Measurements from ENCODE around the gene COG1.
A peak's percentile ranks its signal among the peaks of the same experiment; 100 is the strongest.

The COG1 gene

GRCh38 chr17:73156166-73156840, 36.6 kb upstream of the COG1 start:
- DNase-seq (ENCODE audit: low spot score): peak; percentile 80
- TF ChIP-seq CTCF (IDR thresholded peaks at IDR 0.05; ENCODE audit: extremely low read depth, missing control alignments): peak; percentile 65

DNA sequence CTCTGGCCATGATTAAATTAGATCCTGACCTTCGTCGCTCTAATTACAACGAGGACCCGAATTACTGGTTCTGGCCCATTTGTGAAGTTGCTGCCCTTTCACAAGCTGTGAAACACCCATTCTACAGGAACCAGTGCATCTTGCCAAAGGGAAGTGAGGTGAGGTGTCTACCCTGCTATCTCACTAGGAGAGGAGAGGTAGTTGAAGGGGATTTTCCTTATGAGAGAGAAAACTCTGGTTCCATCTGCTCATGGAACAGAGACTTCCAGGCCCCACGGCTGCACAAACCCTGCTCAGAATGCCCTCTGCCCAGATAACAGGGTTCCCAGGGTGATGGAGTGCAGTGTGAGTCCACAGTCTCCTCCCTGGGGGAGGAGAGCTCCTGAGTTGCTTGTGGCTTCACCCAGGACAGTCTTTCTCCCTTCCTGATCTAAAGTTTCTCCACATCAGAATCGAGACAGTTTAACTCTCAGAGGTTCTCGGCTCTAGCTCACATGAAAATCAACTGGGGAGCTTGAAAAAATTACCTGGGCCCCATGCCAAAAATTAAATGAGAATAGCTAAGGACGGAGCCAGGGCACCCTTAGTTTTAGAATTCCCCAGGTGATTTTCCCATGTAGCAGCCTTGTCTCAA, 35.9 kb upstream of the COG1 start:
- peak; percentile 44 for DNase-seq (ENCODE audit: low spot score)
- TF ChIP-seq CTCF (IDR thresholded peaks at IDR 0.05; ENCODE audit: extremely low read depth, missing control alignments): no peak

- no peak for TF ChIP-seq CTCF (IDR thresholded peaks at IDR 0.05; ENCODE audit: extremely low read depth, missing control alignments)
Measured at GRCh38 chr17:73157521-73157890, 35.3 kb upstream of the COG1 start.

GRCh38 chr17:73158133-73158532, 34.7 kb upstream of the COG1 start:
- DNase-seq (ENCODE audit: low spot score): no peak
- TF ChIP-seq CTCF (IDR thresholded peaks at IDR 0.05; ENCODE audit: extremely low read depth, missing control alignments): no peak

More at GRCh38 chr17:73157521-73157890, 35.3 kb upstream of the COG1 start:
- no peak for DNase-seq (ENCODE audit: low spot score)

DNA sequence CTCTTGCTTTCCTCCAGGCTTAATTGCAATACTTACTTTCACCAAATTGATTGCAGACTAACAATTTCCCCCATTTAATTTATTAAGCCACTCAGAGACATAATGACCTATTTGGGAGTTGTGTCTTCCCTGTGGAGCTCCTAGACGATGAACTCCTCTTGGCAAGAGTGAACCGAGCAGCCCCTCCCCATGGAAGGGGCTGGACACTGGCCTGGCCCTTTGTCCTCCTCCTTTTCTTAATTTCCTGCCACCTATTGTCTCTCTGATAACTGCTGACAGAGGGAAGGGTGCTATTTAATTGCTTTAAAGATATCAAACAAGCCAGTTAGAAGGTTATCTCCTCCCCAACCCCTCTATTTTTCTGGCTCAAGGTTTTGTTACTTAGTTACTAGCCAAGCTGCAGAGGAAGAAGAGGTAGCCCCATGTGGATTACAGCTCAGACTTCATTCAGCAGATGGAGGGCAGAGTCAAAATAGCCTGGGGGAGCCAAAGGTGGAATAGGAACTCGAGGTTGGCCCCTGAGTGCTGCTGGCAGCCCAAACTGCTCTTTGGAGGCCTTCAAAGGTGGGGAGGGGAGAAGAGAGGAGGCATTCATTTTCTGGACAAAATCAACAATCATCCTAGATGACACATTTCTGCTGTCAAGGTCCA, 31.8 kb upstream of the COG1 start:
- no peak for TF ChIP-seq CTCF (IDR thresholded peaks at IDR 0.05; ENCODE audit: extremely low read depth, missing control alignments)
- DNase-seq (ENCODE audit: low spot score): no peak

DNA sequence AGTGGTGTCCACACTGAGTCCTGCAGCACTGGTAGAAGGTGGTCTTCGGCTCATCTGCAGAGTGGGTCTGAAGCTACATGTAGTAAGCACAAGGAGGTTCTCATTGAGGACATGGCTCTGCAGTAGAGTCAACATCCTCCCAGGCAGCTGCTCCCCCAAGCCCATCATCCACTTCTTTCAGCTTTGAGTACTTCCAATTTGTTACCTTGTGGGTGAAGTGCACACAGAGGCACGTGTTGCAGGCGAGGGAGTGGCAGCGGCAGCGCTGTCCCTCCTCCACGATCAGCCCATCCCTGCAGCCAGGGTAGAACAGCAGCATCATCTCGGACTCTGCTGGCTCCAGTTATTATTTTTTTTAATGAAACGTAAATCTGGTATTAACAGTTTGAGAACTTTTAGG, 29.8 kb upstream of the COG1 start:
- no peak for DNase-seq (ENCODE audit: low spot score)
- no peak for TF ChIP-seq CTCF (IDR thresholded peaks at IDR 0.05; ENCODE audit: extremely low read depth, missing control alignments)
